GM18502 (cell line): Measurements from ENCODE around the gene MAGEA4.
"Not testable (repeated sequence)": the region's sequence is repeated elsewhere in the genome, so short reads cannot be mapped to it uniquely, and the experiment has no call there.

Experiments
- ATAC-seq: cut with Tn5 transposase; IDR thresholded peaks from one replicate; pipeline ENCODE4 v1.9.1; 2021; ENCODE audit warnings: mild to moderate bottlenecking; ENCODE audit not compliant: unreplicated experiment, poor library complexity

The MAGEA4 gene, protein sequence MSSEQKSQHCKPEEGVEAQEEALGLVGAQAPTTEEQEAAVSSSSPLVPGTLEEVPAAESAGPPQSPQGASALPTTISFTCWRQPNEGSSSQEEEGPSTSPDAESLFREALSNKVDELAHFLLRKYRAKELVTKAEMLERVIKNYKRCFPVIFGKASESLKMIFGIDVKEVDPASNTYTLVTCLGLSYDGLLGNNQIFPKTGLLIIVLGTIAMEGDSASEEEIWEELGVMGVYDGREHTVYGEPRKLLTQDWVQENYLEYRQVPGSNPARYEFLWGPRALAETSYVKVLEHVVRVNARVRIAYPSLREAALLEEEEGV

DNA sequence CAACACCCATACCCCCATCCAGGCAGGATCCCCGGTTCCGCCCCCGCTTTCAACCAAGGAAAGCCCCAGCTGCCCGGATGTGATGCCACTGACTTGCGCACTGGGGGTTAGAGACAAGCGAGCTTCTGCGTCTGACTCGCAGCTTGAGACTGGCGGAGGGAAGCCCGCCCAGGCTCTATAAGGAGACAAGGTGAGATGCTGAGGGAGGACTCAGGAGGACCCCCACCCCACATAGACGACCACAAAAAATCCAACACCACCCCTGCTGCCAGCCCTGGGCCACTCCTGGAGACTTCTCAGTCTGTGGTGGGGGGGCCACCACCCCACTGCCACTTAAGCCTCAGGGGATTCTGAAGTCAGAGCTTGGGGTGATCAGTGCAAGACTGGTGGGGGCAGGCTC, at the start of gene MAGEA4:
TSS of gene MAGEA4 (plus strand) at position 110 of the 400 bp plus-strand sequence. CDS start 10,776 bp downstream, outside the sequence.
- ATAC-seq: no peak

DNA sequence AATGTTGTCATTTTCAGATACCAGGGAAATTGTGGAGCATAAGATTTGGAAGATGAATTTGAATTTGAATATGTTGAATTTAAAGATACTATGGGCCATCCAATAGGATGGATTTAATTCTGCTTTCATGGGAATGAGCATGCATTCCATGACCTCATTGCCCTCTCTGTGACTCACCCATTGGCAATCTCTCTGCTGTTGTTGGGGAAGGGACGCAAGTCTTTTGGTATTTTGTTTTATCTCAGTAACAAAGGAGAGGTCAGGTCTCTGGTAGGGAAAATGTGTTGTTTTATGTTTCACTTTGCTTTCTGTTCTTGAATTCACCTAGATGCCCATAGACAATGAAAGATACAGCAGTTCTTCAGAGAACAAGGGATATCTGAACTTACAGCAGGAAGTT, 42.1 kb upstream of the MAGEA4 start:
- ATAC-seq: no peak

DNA sequence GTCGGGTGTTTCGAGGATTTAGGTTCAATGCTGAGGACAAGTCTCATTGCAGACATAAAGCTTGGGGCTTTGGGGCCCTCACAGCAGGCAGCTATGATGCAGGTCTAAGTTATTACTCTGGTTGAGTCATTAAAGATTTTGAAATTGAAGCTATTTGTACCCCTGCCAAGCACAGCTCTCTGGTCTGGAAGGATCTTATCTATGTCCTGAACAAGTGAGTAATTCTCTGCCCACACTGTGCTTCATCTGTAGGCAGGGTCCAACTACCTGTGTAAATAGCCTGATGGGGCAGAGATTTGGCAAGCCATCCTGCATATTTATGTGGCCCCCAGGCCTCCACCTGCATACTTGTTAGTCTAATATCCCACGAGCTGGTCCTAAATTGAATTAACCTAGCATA, 41.4 kb upstream of the MAGEA4 start:
- ATAC-seq: no peak

GRCh38 chrX:151873096-151873495, 39.6 kb upstream of the MAGEA4 start:
- ATAC-seq: no peak

- no peak for ATAC-seq
Observed at GRCh38 chrX:151875270-151876026, 37.2 kb upstream of the MAGEA4 start.

DNA sequence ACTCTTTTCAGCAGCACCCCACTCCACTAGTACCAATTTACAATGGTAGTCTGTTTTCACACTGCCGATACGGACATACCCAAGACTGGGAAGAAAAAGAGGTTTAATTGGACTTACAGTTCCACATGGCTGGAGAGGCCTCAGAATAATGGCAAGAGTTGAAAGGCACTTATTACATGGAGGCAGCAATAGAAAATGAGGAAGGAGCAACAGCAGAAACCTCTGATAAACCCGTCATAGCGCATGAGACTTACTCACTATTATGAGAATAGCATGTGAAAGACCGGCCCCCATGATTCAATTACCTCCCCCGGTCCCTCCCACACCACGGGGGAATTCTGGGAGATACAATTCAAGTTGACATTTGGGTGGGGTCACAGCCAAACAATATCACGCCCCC, 34.1 kb upstream of the MAGEA4 start:
- no peak for ATAC-seq

- ATAC-seq: no peak
Observed at GRCh38 chrX:151879856-151880255, 32.8 kb upstream of the MAGEA4 start.

- ATAC-seq: no peak
Observed at GRCh38 chrX:151880895-151881294, 31.8 kb upstream of the MAGEA4 start.

DNA sequence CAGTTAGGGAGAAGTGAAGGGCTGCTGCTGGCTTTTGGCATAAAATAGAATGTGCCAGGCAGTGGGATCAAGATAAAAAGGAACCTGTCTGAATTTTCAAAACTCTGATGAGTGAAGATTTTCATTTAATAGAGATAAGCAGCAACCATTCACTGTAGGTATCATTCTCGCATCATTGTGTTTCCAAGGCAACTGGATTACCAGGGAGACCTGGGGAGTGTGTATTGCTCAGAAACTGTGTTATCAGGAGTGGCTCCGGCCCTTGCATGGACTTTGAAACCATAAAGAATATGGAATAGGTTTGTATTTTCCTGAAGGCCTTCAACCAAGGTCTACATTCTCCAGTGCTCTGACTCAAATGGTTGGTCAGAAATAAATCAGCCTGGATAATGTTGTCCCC, 23.3 kb upstream of the MAGEA4 start:
- ATAC-seq: no peak

DNA sequence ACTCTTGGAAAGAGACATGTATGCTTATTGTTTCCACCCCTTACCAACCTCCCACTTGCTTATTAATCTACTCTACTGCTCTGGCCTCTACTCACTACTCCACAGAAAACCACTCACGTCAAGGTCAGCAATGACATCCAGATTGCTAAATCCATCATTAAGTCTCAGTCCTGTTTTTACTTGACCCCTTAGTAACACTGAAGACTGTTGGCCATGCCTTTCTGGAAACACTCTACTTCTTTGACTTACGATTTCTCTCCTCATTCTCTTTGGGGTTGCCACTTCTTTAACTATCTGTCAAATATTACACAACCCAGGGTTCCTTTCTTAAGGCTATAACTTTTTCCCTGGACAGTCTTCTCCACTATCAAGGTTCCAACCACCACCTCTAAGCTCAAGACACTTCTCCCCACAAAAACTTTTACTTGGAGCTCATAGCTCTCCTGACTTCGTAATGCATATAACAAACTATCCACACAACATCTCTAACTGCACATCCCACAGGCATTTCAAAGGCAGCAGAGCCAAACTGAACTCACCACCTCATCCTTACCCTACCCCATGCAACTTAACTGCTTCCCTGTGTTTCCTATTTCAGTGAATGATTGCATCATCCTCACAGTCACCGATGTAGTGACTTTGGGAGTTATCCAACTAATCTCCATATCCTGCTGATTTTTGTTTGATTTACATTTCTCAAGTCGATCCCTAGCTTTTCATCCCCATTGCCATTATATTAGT, 15.8 kb upstream of the MAGEA4 start:
- no peak for ATAC-seq

DNA sequence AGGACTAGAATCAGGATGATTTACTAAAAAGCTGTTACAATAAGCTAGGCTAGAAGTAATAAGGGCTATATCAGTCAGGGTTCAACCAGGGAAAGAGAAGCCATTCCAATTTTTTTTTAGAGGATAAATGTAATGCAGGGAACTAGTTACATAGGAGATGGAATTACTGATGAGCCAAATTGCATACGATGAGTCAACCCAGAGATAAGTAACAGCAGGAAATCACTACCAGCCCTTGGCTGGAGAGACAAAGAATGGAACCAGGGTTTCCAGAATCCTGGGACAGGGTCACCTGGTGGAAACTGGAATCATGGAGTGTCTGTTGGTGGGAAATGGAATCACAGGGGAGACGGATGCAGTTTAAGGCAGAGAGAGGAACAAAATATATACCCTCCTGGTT, 13.1 kb upstream of the MAGEA4 start:
- ATAC-seq: no peak

- no peak for ATAC-seq
Observed at GRCh38 chrX:151901826-151902225, 10.9 kb upstream of the MAGEA4 start.

GRCh38 chrX:151902813-151903591, 9.7 kb upstream of the MAGEA4 start:
- no peak for ATAC-seq

DNA sequence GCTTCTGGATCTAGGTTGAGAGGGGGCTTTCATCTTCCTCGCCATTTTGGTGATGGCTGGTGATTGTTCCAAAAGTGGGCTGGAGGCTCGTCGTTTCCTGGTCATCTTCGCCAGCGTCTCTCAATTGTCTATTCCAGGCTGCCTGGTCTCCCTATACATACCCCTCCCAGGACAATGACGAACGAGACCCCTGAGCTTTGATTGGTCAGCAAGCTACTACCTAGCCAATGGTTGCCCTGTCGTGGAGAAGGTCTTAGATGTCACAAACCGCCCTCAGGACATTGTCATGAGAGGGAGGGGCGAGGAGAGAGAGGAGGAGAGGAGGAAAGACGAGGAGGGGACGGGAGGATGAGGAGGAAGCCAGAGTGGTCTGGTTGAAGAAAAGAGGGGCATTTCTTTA, 7.7 kb upstream of the MAGEA4 start:
- no peak for ATAC-seq

DNA sequence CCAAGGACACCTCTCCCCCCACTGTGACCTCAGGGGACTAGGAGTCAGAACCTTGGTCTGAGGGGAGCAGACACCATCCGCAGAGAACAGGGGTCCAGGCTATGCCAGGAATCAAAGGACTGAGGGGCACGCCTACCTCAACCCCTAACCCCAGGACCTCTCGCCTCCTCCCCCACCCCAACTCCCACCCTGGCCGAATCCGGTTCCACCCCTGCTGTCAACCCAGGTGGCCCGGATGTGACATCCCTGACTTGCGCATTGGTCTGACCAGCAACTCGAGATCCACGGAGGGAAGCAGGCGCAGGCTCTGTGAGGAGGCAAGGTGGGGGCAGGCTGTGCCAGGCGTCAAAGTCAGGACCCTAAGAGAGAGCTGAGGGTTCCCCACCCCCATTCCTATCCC, 468 bp upstream of the MAGEA4 start:
- ATAC-seq: no peak

- not testable (repeated sequence) for ATAC-seq
Observed at GRCh38 chrX:151918736-151919135, 6.0 kb downstream of the MAGEA4 start.

DNA sequence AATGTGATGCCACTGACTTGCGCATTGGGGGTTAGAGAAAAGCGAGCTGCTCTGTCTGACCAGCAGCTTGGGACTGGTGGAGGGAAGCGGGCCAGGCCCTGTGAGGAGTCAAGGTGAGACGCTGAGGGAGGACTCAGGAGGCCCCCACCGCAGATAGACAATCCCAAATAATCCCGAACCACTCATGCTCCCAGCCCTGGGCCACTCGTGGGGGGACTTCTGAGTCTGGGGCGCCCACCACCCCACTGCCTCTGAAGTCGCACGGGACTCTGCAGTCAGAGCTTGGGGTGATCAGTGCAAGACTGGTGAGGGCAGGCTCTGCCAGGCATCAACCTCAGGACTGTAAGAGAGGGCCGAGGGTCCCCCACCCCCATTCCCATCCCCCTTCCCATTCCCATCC, 6.9 kb downstream of the MAGEA4 start:
- ATAC-seq: no peak

- ATAC-seq: no peak
Observed at GRCh38 chrX:151920101-151920500, 7.4 kb downstream of the MAGEA4 start.

- ATAC-seq: no peak
Observed at GRCh38 chrX:151920530-151920929, 7.8 kb downstream of the MAGEA4 start.

- ATAC-seq: no peak
Observed at GRCh38 chrX:151921292-151921691, 8.6 kb downstream of the MAGEA4 start.
